Measurements from ENCODE around the gene MSI2.

MSI2 gene

DNA sequence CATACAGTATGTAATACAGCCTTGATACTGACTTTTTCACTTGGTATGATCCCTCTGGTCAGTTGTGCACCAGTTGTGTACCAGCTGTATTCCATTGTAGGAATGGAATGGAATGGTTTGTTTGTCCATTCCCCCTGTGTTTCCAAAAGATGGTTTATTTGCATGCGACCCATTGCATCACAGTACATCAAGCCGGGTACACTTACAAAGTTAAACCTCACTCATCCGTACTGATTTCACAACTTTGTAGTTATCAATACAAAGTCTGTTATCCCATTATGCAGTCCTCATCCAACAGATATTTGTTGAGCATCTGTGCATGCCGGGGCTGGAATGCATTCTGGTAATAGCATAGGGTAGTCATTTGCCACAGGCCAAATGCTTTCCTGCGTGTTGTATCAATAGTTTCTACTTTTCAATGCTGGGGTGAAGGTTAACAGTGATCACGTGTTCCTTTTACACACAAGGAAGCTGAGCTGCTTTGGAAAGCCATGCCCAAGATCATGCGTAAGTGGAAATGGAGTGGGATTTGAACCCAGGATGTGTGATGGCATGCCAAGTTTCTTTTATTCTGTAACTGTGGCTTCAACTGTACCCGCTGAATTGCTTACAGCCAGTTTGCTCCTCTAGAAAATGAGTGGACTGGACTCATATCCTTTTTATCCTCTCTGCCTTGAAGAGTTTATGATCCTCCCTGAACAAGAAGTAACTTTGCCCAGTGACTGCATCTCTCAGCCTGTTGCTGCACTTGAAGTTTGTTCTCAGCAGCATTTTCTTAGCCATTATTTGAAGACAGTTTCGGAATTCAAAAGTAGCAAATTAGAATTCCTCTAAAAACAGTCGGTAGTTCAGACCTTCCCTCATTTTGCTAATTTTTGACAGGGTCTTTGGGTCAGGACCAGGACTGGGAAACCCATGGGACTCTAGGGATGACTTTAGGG is 260.2 kb downstream of the MSI2 start:
- Histone ChIP-seq H3K4me1 (ENCODE audit: control insufficient read depth, insufficient read depth, low read length) (peaks cover 9% of the 10 kb centered on the region), H3K27me3 (ENCODE audit: control insufficient read depth, insufficient read depth, low read length) (no peaks in the 10 kb centered on the region), H3K9me3 (ENCODE audit: control insufficient read depth, low read length) (no peaks in the 10 kb centered on the region), H3K36me3 (ENCODE audit: control insufficient read depth, insufficient read depth, low read length) (no peaks in the 10 kb centered on the region), H3K4me3 (ENCODE audit: low read length) (no peak overlapping the region), H3K9ac (ENCODE audit: low read length) (no peak overlapping the region)

- no peak overlapping the region for H3K9ac ChIP-seq (ENCODE audit: low read length)
- H3K4me1 ChIP-seq (ENCODE audit: control insufficient read depth, insufficient read depth, low read length) = peaks cover 12% of the 10 kb centered on the region
- no peaks in the 10 kb centered on the region for H3K36me3 ChIP-seq (ENCODE audit: control insufficient read depth, insufficient read depth, low read length)
- no peak overlapping the region for H3K4me3 ChIP-seq (ENCODE audit: low read length)
- H3K27me3 ChIP-seq (ENCODE audit: control insufficient read depth, insufficient read depth, low read length) = no peaks in the 10 kb centered on the region
- H3K9me3 ChIP-seq (ENCODE audit: control insufficient read depth, low read length) = no peaks in the 10 kb centered on the region
Measured at GRCh38 chr17:57517273-57517631, 260.9 kb downstream of the MSI2 start.

DNA sequence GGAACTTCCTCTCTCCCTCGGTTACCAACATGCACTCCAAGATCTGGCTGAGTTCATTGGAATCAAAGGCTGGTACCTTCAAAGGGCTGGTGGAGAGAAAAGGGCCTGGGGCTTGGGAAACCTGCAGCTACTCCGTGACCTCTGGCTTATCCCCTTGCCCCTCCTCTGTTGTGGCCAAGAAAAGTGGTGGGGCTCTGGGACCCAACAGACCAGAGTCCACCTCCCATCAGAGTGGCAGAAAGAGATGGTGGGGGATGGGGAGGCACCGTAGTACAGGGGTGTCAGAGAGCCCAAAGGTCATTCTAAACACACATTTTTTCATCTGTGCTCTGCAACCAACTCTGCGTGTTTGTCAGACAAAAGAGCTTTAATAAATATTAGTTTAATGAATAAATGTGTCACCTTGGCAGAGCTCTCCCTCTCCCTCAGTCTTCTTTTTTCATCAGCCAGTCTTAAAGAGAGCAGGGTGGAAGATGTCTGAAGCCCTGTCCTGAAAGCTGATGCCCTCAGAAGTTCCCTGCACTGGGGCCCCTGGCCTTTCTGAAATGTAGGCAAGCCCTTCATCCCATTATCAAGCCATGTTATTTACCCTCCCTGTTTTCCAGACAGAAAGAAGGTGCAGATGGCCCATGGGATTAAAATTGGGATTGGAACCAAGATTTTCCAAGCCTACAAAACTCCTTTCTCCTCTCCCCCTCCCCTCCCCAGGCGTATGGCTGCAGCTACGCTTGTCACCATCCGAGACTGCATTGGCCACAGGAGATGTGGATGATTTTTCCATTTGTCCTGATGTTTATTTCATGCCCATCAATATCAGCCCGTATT is 261.5 kb downstream of the MSI2 start:
- Histone ChIP-seq H3K36me3 (ENCODE audit: control insufficient read depth, insufficient read depth, low read length) (no peaks in the 10 kb centered on the region), H3K9me3 (ENCODE audit: control insufficient read depth, low read length) (no peaks in the 10 kb centered on the region), H3K9ac (ENCODE audit: low read length) (no peak overlapping the region), H3K27me3 (ENCODE audit: control insufficient read depth, insufficient read depth, low read length) (no peaks in the 10 kb centered on the region), H3K4me1 (ENCODE audit: control insufficient read depth, insufficient read depth, low read length) (peaks cover 15% of the 10 kb centered on the region), H3K4me3 (ENCODE audit: low read length) (no peak overlapping the region)

DNA sequence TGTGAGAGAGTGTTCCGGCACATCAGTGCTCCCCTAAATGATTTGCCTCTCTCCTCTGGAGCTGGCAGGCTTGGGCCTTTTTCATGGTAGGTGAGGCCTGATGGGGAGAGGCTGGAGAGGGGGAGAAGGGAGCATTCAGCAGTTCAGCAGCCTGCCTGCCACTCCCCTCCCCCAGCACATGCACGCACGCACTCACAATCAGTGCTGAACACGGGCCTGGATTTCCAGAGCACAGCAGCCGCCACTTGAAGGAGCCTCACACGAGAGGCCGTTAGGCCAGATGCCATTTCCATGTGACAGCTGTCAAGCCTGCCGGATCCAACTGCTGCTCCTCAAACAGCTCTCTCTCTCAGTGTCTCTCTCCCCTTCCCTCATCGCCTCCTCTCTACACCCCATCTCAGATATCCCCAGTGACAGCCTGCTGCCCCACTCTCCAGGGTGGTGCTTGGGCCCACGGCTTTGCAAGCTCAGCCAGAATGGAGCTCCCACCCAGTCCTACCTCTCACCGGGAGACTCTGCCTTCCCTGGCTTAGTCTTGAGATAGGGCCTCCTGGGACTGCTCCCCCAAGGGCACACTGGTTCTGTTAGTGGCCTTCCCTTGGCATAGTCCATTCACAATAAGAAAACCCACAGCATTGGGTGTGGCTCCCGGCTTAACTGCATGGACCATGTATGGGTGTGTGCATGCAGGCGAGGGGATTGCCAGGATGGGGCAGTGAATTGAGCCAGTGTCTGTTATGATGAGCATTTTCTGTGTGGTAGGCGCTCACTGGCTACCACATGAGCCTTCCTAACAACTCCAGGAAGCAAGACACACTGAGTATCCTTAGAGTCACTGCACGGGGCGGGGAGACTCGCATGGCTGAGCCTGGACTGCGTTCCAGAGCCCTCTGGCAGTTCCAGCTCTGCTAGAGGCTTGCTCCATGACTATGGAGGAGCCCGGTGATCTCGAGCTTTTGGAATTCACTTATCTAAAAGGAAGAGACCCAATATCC is 262.6 kb downstream of the MSI2 start:
- H3K36me3 ChIP-seq (ENCODE audit: control insufficient read depth, insufficient read depth, low read length) = no peaks in the 10 kb centered on the region
- H3K9ac ChIP-seq (ENCODE audit: low read length) = no peak overlapping the region
- H3K4me3 ChIP-seq (ENCODE audit: low read length) = no peak overlapping the region
- H3K4me1 ChIP-seq (ENCODE audit: control insufficient read depth, insufficient read depth, low read length) = peaks cover 20% of the 10 kb centered on the region
- no peaks in the 10 kb centered on the region for H3K27me3 ChIP-seq (ENCODE audit: control insufficient read depth, insufficient read depth, low read length)
- H3K9me3 ChIP-seq (ENCODE audit: control insufficient read depth, low read length) = no peaks in the 10 kb centered on the region

DNA sequence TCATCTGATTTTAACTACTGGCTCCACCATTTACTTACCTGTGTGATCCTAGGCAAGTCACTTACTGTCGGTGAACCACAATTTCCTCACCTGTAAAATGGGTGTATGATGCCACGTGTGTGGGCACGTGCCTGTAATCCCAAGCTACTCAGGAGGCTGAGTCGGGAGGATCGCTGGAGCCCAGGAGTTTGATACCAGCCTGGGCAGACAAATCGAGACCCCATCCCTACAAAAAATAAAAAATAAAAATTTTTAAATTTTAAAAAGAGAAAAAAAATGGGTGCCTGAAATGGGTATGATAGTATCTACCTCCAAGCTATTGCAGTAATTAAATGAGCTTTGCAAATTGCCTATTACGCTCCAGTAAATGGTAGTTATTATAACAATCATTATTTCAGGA is 263.5 kb downstream of the MSI2 start:
- Histone ChIP-seq H3K9ac (ENCODE audit: low read length) (no peak overlapping the region), H3K9me3 (ENCODE audit: control insufficient read depth, low read length) (no peaks in the 10 kb centered on the region), H3K27me3 (ENCODE audit: control insufficient read depth, insufficient read depth, low read length) (no peaks in the 10 kb centered on the region), H3K36me3 (ENCODE audit: control insufficient read depth, insufficient read depth, low read length) (no peaks in the 10 kb centered on the region), H3K4me1 (ENCODE audit: control insufficient read depth, insufficient read depth, low read length) (peaks cover 24% of the 10 kb centered on the region), H3K4me3 (ENCODE audit: low read length) (no peak overlapping the region)

DNA sequence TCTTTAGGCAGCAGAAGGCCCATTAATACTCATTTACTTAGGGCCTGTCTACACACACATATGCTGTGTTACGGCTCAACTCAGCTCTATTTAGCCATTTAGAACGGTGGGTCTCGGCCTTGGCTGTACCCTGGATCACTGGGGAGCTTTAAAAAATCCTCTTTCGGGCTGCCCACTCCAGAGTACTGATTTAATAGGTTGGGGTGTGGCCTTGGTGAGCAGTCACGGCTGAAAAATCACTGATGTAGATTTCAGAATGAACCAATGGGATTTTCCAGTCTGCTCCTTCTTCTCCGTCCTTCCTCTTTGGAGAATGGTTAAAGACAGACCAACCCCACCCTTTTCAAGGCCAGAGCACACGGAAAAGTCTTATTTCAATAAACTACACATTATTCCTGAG is 265.3 kb downstream of the MSI2 start:
- no peak overlapping the region for H3K4me3 ChIP-seq (ENCODE audit: low read length)
- H3K9me3 ChIP-seq (ENCODE audit: control insufficient read depth, low read length) = no peaks in the 10 kb centered on the region
- no peaks in the 10 kb centered on the region for H3K36me3 ChIP-seq (ENCODE audit: control insufficient read depth, insufficient read depth, low read length)
- peaks cover 24% of the 10 kb centered on the region for H3K4me1 ChIP-seq (ENCODE audit: control insufficient read depth, insufficient read depth, low read length)
- H3K9ac ChIP-seq (ENCODE audit: low read length) = no peak overlapping the region
- H3K27me3 ChIP-seq (ENCODE audit: control insufficient read depth, insufficient read depth, low read length) = no peaks in the 10 kb centered on the region

- Histone ChIP-seq H3K9me3 (ENCODE audit: control insufficient read depth, low read length) (no peaks in the 10 kb centered on the region), H3K27me3 (ENCODE audit: control insufficient read depth, insufficient read depth, low read length) (no peaks in the 10 kb centered on the region), H3K4me3 (ENCODE audit: low read length) (no peak overlapping the region), H3K4me1 (ENCODE audit: control insufficient read depth, insufficient read depth, low read length) (peaks cover 23% of the 10 kb centered on the region), H3K36me3 (ENCODE audit: control insufficient read depth, insufficient read depth, low read length) (no peaks in the 10 kb centered on the region), H3K9ac (ENCODE audit: low read length) (no peak overlapping the region)
Measured at GRCh38 chr17:57522042-57523005, 266.0 kb downstream of the MSI2 start.

DNA sequence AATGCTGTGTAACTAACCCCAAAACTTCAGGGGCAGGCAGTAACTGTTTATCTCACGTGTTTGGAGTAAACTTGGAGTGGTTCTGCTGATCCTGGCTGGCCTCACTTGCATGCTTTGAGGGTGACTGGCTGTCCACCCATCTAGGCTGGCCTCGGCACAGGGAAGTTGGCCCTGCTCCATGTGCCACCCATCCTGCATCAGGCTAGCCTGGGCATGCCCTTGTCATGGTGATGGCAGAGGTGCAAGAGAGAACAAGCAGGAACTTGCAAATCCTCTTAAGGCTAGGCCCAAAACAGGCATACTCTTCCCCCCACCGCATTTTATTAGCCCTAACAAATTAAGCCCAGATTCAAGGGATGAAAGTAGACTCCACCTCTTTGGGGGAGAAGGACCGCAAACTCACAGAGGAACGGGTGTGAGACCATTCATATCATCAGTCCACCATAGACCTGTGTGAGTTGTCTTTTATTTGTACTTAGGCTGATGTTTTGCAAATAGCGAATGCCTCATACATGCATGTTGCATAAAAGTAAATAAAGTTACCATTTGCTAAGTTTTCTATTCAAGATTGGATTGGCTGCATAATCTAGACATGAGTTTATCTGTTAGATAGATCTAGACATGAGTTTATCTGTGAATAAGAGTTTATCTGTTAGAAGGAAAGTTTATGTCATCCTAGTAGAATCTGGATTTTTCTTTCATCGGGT is 267.8 kb downstream of the MSI2 start:
- Histone ChIP-seq H3K9ac (ENCODE audit: low read length) (no peak overlapping the region), H3K9me3 (ENCODE audit: control insufficient read depth, low read length) (no peaks in the 10 kb centered on the region), H3K27me3 (ENCODE audit: control insufficient read depth, insufficient read depth, low read length) (no peaks in the 10 kb centered on the region), H3K4me1 (ENCODE audit: control insufficient read depth, insufficient read depth, low read length) (peaks cover 23% of the 10 kb centered on the region), H3K36me3 (ENCODE audit: control insufficient read depth, insufficient read depth, low read length) (no peaks in the 10 kb centered on the region), H3K4me3 (ENCODE audit: low read length) (no peak overlapping the region)

DNA sequence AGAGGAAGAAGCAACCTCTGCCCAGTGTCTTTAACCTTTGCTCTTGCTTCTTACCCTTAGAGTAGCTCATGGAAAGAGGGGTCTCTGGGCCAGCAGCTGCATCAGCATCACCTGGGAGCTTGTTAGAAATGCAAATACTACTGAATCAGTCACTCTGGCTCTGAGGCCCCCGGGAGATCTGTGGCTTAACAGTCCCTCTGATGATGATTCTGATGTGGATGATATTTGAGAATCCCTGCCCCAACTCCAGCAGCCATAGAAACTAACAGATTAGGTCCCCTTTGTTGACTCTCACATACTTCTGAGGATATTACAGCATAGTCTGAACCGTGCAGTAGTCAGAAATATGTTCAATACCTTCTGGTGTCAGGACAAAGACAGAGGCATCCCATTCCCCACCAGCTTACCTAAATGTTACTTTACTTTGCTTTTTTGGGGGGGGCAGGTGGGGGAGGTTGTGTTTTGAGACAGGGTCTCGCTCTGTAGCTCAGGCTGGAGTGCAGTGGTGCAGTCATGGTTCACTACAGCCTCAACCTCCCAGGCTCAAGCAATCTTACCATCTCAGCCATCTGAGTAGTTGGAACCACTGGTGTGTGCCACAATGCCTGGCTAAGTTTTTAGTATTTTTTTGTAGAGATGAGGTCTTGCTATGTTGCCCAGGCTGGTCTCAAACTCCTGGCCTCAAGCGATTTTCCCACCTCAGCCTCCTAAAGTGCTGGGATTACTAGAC is 268.7 kb downstream of the MSI2 start:
- Histone ChIP-seq H3K9ac (ENCODE audit: low read length) (no peak overlapping the region), H3K4me3 (ENCODE audit: low read length) (no peak overlapping the region), H3K4me1 (ENCODE audit: control insufficient read depth, insufficient read depth, low read length) (peaks cover 23% of the 10 kb centered on the region), H3K27me3 (ENCODE audit: control insufficient read depth, insufficient read depth, low read length) (no peaks in the 10 kb centered on the region), H3K9me3 (ENCODE audit: control insufficient read depth, low read length) (no peaks in the 10 kb centered on the region), H3K36me3 (ENCODE audit: control insufficient read depth, insufficient read depth, low read length) (no peaks in the 10 kb centered on the region)
